SJSA1 (cell line): ENCODE measurements around the gene PLAAT2. TPM values are rescaled to one million over a fixed set of nuclear protein-coding genes. Genes with fewer than 3 reads are reported as not detected.

Experiments used
- DNase-seq, 2 experiments: peaks; one replicate each; pipeline ENCODE4 v3.0.0-alpha.2; 2015 to 2020; ENCODE audit warnings: low spot score in 2 of 2, low read depth in 1 of 2
- H3K27ac ChIP-seq: fragments of 250-450 bp; sonication (Bioruptor Pico); 2 replicates; pipeline ENCODE4 v1.5.1; 2020; ENCODE audit warnings: mild to moderate bottlenecking, moderate library complexity
- H3K27me3 ChIP-seq: fragments of 250-450 bp; sonication (Bioruptor Pico); replicated peaks from 2 replicates; pipeline ENCODE4 v1.5.1; 2020; ENCODE audit warnings: mild to moderate bottlenecking, moderate library complexity
- H3K36me3 ChIP-seq: fragments of 250-450 bp; sonication (Bioruptor Pico); 2 replicates; pipeline ENCODE4 v1.5.1; 2020; ENCODE audit warnings: mild to moderate bottlenecking
- H3K4me1 ChIP-seq: fragments of 250-450 bp; sonication (Bioruptor Pico); replicated peaks from 2 replicates; pipeline ENCODE4 v1.6.1; 2021; ENCODE audit warnings: mild to moderate bottlenecking
- H3K4me3 ChIP-seq: fragments of 250-450 bp; sonication (Bioruptor Pico); 2 replicates; pipeline ENCODE4 v1.5.1; 2020; ENCODE audit warnings: mild to moderate bottlenecking
- H3K9me3 ChIP-seq: fragments of 250-450 bp; sonication (Bioruptor Pico); replicated peaks from 2 replicates; pipeline ENCODE4 v1.5.1; 2020; ENCODE audit warnings: mild to moderate bottlenecking
- total RNA-seq: library from RNA; depleted of rRNA; stranded (reverse); fragments of >200 nt; shearing (Covaris generic); gene quantifications from 2 replicates; pipeline ENCODE4 v1.2.3, GENCODE V29; 2014; rRNA removed

The PLAAT2 gene
- total RNA-seq, 1 experiment from 2014 or later = 0.39 TPM

DNA sequence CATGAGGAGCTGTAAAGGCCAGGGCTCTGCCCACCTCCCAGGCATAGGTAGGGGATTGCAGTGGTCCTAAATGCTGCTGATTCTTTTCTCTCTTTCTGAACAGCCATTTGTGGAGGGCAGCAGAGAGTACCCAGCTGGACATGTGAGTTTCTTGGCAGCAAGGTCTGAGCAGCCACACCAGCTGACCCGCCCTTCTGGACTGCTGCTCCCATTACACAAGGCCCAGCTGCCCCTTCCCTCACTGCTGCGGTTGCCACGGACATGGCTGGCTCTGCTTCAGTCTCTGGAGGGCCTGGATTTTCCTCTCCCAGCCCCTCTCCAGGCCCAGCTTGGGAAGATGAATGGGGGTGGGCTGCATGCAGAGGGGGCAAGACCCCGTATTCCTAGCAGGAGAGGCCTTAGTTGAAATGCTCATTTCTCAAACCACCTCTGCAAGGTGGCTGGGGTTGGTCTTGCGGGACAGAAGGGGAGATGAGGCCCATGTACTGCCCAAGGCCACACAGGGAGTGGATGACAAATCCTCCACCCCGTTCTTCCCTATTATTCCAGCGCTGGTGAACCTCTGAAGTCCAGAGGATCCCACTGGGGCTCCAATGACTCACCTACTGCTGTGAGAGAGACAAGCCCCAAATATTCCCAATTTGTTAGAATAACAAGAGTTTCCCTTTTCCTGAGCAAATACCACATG lies 52.7 kb downstream of the PLAAT2 start:
- Histone ChIP-seq H3K4me3 (no peak overlapping the region), H3K9me3 (no peaks in the 10 kb centered on the region), H3K27ac (peak overlapping the region; percentile 38), H3K36me3 (no peaks in the 10 kb centered on the region), H3K4me1 (peaks cover 40% of the 10 kb centered on the region), H3K27me3 (no peaks in the 10 kb centered on the region)
- peak; percentile 97 to 98 for DNase-seq

DNA sequence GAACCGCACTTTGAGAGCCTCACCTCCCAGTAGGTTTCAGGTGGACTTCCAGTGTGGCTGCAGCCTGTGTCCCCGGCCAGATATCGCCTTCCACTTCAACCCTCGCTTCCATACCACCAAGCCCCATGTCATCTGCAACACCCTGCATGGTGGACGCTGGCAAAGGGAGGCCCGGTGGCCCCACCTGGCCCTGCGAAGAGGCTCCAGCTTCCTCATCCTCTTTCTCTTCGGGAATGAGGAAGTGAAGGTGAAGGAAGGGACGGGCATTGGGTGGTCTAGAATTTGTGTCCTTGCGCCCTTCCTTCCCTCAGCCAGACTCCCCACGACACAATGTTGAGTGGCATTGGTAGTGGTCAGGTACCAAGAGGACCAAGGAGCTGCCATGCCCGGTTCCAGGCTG lies 54.4 kb downstream of the PLAAT2 start:
- no peak overlapping the region for H3K27ac ChIP-seq
- H3K4me3 ChIP-seq = no peak overlapping the region
- H3K27me3 ChIP-seq = no peaks in the 10 kb centered on the region
- peaks cover 42% of the 10 kb centered on the region for H3K4me1 ChIP-seq
- H3K9me3 ChIP-seq = no peaks in the 10 kb centered on the region
- H3K36me3 ChIP-seq = no peaks in the 10 kb centered on the region
- DNase-seq = no peak

DNA sequence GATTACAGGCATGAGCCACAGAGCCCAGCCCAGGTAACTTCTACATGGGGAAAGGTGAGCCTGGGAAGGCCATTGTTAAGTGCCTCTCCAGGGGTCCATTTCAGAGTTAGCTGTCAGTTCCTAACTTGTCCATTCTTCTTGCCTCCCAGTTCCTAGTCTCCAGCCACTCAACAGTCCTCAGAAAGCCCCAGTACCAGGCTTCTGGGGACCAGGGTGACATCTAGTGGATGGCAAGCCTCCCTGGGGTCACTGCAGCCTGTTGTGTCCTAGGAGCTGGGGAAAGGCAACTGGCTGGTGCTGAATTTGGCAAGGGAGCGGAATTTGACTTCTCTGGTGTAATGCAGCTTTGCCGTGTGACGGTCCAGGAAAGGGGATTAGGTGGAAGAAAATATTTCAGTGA lies 55.2 kb downstream of the PLAAT2 start:
- H3K4me1 ChIP-seq = peaks cover 42% of the 10 kb centered on the region
- H3K27ac ChIP-seq = no peak overlapping the region
- H3K4me3 ChIP-seq = no peak overlapping the region
- no peaks in the 10 kb centered on the region for H3K36me3 ChIP-seq
- DNase-seq = peak; percentile 60 to 78
- no peaks in the 10 kb centered on the region for H3K27me3 ChIP-seq
- no peaks in the 10 kb centered on the region for H3K9me3 ChIP-seq

DNA sequence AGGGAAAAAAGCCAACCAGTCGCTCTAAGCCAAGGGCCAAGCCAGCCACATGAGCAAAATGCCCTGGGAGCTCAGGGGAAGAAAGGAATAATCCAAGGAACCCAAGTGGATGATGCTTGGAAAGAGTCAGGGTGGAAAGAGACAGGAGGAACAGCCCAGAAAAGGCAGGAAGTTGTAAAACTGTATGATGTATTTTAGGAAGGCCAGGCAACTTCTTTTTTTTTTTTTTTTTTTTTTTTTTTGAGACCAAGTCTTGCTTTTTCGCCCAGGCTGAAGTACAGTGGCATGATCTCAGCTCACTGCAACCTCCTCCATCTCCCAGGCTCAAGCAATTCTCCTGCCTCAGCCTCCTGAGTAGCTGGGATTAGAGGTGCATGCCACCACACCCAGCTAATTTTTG lies 55.7 kb downstream of the PLAAT2 start:
- H3K36me3 ChIP-seq = no peaks in the 10 kb centered on the region
- H3K27ac ChIP-seq = no peak overlapping the region
- no peaks in the 10 kb centered on the region for H3K9me3 ChIP-seq
- no peaks in the 10 kb centered on the region for H3K27me3 ChIP-seq
- H3K4me3 ChIP-seq = no peak overlapping the region
- DNase-seq = no peak
- H3K4me1 ChIP-seq = peaks cover 42% of the 10 kb centered on the region

DNA sequence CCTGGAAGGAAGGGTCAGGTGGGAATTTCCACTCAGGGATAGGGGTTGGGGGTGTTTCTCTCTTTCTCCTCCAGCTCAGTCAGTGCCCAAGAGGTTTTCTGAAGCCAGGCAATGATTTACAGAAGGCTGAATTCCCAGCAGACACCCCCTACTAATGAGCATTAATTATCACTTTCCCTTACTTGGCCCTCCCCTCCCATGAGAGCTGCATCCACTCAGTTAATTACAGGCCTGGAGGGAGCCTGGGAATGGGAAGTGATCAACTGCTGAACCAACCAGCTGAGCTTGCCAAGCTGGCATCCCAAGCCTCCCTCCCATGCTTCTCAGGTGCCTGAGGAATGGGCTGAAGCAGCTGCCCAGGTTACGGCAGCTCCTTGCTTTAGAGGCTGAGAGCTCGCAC lies 56.3 kb downstream of the PLAAT2 start:
- DNase-seq = no peak
- no peaks in the 10 kb centered on the region for H3K36me3 ChIP-seq
- no peaks in the 10 kb centered on the region for H3K27me3 ChIP-seq
- peaks cover 37% of the 10 kb centered on the region for H3K4me1 ChIP-seq
- no peaks in the 10 kb centered on the region for H3K9me3 ChIP-seq
- H3K27ac ChIP-seq = no peak overlapping the region
- no peak overlapping the region for H3K4me3 ChIP-seq

DNA sequence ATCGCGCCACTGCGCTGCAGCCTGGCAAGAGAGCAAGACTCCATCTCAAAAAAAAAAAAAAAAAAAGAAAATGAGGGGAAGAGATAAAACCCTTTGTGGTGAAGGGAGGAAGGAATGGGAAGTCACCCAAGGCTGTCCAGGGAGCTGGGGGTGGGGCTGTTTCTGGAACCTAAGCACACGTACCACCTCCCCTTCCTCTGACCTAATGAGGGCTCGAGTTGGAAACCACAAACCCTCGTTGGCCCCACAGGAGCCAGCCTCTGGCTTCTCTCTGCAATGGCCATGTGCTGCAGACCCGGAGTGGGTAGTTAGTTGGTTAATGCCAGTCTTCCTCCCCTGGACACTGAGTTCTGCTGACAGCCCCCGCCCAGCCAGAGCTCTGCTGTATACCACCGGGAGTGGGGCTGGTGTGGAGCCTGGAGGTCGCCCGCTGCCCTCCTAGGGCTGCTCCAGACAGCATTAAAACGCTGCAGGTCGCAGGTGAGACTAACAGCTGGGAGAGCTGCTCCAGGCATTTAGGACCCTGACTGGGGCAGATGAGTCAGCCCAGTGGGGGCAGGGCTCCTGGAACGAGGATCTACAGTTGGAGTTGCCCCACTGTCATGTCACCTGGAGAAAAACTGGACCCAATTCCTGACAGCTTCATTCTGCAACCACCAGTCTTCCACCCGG lies 57.2 kb downstream of the PLAAT2 start, which contains the start of gene LGALS12:
Gene LGALS12, plus strand, starts transcription at position 228 of the 672 bp plus-strand sequence. Its CDS starts 375 bp downstream, at position 603.
- Histone ChIP-seq H3K27me3 (no peaks in the 10 kb centered on the region), H3K4me3 (no peak within 1 kb of the TSS), H3K4me1 (peaks cover 28% of the 10 kb centered on the region), H3K9me3 (no peaks in the 10 kb centered on the region), H3K36me3 (no peaks in the 10 kb centered on the region), H3K27ac (no peak within 1 kb of the TSS)
- DNase-seq = no peak

DNA sequence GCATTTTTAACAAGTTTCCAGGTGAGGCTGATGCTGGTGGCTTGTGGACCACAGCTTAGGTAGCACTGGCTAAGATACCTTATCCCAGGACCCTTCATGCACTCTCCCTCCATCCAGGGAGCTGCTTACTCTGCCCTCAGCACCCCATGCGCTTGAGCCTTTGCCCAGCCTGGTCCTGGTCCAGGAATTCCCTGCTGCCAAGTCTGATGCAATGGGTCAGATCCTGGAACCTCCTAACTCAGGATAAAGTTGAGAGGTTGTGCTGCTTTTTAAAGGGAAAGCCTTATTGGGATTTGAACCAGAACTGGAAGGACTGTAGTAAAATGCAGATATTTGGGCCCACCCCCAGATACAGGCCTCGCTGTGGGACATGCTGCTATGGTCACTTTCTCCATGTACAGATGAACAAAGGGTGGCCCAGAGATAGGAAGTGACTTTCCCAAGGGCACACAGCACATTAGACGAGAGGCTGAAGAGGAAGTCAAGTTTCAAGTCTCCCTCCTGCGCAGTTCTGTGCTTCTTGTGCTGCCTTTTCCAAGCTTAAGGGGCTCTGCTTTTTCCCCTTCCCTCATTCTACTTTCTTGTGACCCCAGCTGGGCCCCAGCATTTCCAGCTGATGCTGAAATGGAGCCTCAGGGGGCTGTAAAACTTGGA lies 58.1 kb downstream of the PLAAT2 start:
- no peak overlapping the region for H3K27ac ChIP-seq
- peaks cover 2% of the 10 kb centered on the region; the same call in 1 of the 2 replicates for H3K9me3 ChIP-seq
- H3K4me1 ChIP-seq = peaks cover 19% of the 10 kb centered on the region
- no peaks in the 10 kb centered on the region for H3K36me3 ChIP-seq
- DNase-seq = no peak
- H3K27me3 ChIP-seq = no peaks in the 10 kb centered on the region
- H3K4me3 ChIP-seq = no peak overlapping the region

DNA sequence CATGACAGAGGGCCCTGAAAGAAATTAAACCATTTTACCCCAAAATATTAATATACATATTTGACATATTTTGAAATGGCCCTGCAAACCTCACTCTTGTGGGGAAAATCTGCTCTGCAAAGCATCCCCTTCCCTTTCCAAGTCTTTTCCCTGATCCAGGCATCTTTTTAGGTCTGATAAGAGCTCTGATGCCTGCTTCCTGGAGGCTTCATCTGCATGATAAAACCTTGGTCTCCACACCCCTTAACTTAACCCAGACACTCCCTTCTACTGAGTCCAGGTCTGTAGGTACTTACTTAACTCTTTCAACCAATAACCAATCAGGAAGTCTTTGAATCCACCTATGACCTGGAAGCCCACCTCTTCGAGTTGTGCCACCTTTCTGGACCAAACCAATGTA lies 59.1 kb downstream of the PLAAT2 start:
- Histone ChIP-seq H3K27ac (no peak overlapping the region), H3K9me3 (peaks cover 3% of the 10 kb centered on the region; the same call in 1 of the 2 replicates), H3K36me3 (no peaks in the 10 kb centered on the region), H3K27me3 (no peaks in the 10 kb centered on the region), H3K4me3 (no peak overlapping the region), H3K4me1 (peaks cover 12% of the 10 kb centered on the region)
- DNase-seq = no peak

DNA sequence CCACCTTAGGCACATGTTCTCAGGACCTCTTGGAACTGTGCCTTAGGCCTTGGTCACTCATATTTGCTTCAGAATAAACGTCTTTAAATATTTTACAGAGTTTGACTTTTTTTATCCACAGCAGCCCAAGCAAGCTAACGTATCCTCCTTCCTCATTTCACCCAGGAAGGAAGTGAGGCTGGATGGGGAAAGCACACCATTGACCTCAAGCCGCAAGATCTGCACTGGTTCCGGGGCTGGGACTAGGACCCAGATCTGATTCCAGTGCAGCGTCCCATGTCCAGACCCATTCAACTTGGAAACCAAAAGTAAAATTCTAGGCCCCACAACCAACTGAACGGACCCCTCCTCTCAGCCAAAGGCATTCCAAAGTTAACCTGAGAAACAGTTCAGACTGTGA lies 59.7 kb downstream of the PLAAT2 start:
- Histone ChIP-seq H3K9me3 (peaks cover 7% of the 10 kb centered on the region), H3K27me3 (no peaks in the 10 kb centered on the region), H3K27ac (no peak overlapping the region), H3K4me3 (no peak overlapping the region), H3K4me1 (peaks cover 12% of the 10 kb centered on the region), H3K36me3 (no peaks in the 10 kb centered on the region)
- DNase-seq = no peak

Other genes starting within 250 kb of the PLAAT2 start
- not detected in 2 replicates for gene SLC22A9, start 193.6 kb downstream of the PLAAT2 start, total RNA-seq
- 0.24 TPM in 1 of 2 replicates, not detected in the other for gene PLAAT5, start 72.2 kb downstream of the PLAAT2 start, total RNA-seq
- 0.25 and 0.39 TPM in 2 replicates for gene LGALS12, start 57.3 kb downstream of the PLAAT2 start, total RNA-seq
- gene PLAAT4, start 26.6 kb downstream of the PLAAT2 start, total RNA-seq = 32.1 and 37.3 TPM in 2 replicates
- 55.8 and 63.8 TPM in 2 replicates for gene PLAAT3, start 51.1 kb upstream of the PLAAT2 start, total RNA-seq
- 105 and 183 TPM in 2 replicates for gene ATL3, start 108.0 kb upstream of the PLAAT2 start, total RNA-seq
- gene RTN3, start 118.1 kb upstream of the PLAAT2 start, total RNA-seq = 71.7 and 93.9 TPM in 2 replicates
- gene ZFTA, start 205.4 kb upstream of the PLAAT2 start, total RNA-seq = 28.7 and 29.5 TPM in 2 replicates